GM06990 (cell line): ENCODE data around the gene CUBN.

Experiments
- DNase-seq: peaks from one replicate; pipeline ENCODE4 v3.0.0-alpha.2; 2011; ENCODE audit not compliant: insufficient read length; ENCODE audit errors: extremely low read depth
- H3K27me3 ChIP-seq: replicated peaks from 2 replicates; pipeline ENCODE4 v1.6.0; 2011; ENCODE audit warnings: low read length; ENCODE audit not compliant: control insufficient read depth, insufficient read depth
- H3K36me3 ChIP-seq: 2 replicates; pipeline ENCODE4 v1.5.1; 2011; ENCODE audit warnings: low read length; ENCODE audit not compliant: control insufficient read depth, insufficient read depth
- H3K4me3 ChIP-seq: replicated peaks from 2 replicates; pipeline ENCODE4 v1.5.1; 2011; ENCODE audit warnings: low read depth, mild to moderate bottlenecking, control low read depth, low read length
- CTCF ChIP-seq: IDR thresholded peaks from 2 replicates; pipeline ENCODE4 v1.5.1; 2011; ENCODE audit warnings: low read length, control low read depth, mild to moderate bottlenecking, inconsistent platforms; ENCODE audit not compliant: insufficient read depth, poor library complexity, severe bottlenecking

The CUBN gene

GRCh38 chr10:17129741-17130140, at the start of gene CUBN:
Gene CUBN, minus strand, starts transcription at chr10:17129811. Its CDS starts 46 bp downstream, at chr10:17129765.
- no peak for DNase-seq
- Histone ChIP-seq H3K36me3 (no peaks in the 10 kb centered on the region), H3K27me3 (no peaks in the 10 kb centered on the region; the same call in 1 of the 2 replicates), H3K4me3 (no peak within 1 kb of the TSS)
- TF ChIP-seq CTCF = no peak

- Histone ChIP-seq H3K4me3 (no peak overlapping the region), H3K36me3 (no peaks in the 10 kb centered on the region), H3K27me3 (no peaks in the 10 kb centered on the region)
- no peak for DNase-seq
- no peak for TF ChIP-seq CTCF
Measured at GRCh38 chr10:17179002-17179401, 49.4 kb upstream of the CUBN start.

- H3K4me3 ChIP-seq = no peak overlapping the region
- no peaks in the 10 kb centered on the region for H3K27me3 ChIP-seq
- no peaks in the 10 kb centered on the region for H3K36me3 ChIP-seq
- TF ChIP-seq CTCF = no peak
- no peak for DNase-seq
Measured at GRCh38 chr10:17178006-17178405, 48.4 kb upstream of the CUBN start.

- H3K4me3 ChIP-seq = no peak overlapping the region
- no peak for TF ChIP-seq CTCF
- H3K27me3 ChIP-seq = no peaks in the 10 kb centered on the region
- no peaks in the 10 kb centered on the region for H3K36me3 ChIP-seq
- DNase-seq = no peak
Measured at GRCh38 chr10:17177014-17177413, 47.4 kb upstream of the CUBN start.

GRCh38 chr10:17176091-17176490, 46.5 kb upstream of the CUBN start:
- Histone ChIP-seq H3K4me3 (no peak overlapping the region), H3K27me3 (no peaks in the 10 kb centered on the region), H3K36me3 (no peaks in the 10 kb centered on the region)
- TF ChIP-seq CTCF = no peak
- DNase-seq = no peak

- no peaks in the 10 kb centered on the region for H3K36me3 ChIP-seq
- DNase-seq = no peak
- TF ChIP-seq CTCF = no peak
- no peak overlapping the region for H3K4me3 ChIP-seq
- no peaks in the 10 kb centered on the region for H3K27me3 ChIP-seq
Measured at GRCh38 chr10:17175551-17175950, 45.9 kb upstream of the CUBN start.
